Measurements from ENCODE around the gene PDE3A. TPM values are rescaled to one million over a fixed set of nuclear protein-coding genes. Genes with fewer than 3 reads are reported as not detected.

The PDE3A gene
- total RNA-seq, 2 donors from 2014 or later, result 5.5 to 6.2 TPM

DNA sequence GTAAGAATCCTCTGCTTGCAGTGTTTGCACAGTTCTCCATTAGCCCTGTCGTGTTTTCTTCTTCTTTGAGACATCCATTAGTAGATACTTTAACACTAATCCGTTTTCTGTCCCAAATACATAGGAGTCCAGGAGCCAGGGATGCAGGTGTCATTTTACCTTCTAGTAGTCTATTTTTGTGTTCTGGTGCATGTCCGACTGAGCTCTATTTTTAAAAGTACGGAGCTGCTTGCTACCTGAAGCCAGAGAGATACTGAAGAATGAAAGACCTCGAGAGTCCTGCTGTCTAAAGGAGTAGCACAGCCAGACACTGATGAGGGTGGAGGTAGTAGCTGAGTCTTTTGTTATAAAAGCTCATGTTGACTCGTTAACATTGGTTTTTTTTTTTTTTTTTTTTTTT is 31.7 kb downstream of the PDE3A start:
- Histone ChIP-seq H3K27ac (no peak overlapping the region), H3K4me3 (no peak overlapping the region), H3K9me3 (no peaks in the 10 kb centered on the region), H3K4me1 (replicated peaks) (no peaks in the 10 kb centered on the region), H3K27me3 (replicated peaks; ENCODE audit: insufficient read depth) (no peaks in the 10 kb centered on the region), H3K36me3 (no peaks in the 10 kb centered on the region)
- WGBS, result 81% methylated on average over 6 of the region's 6 CpGs
- intact Hi-C loops (cut with DNase I), result no loop called here
- no peak for DNase-seq (ENCODE audit: low spot score)
- TF ChIP-seq POLR2AphosphoS5 (IDR thresholded peaks at IDR 0.05), result no peak
- TF ChIP-seq, protein P1, sequence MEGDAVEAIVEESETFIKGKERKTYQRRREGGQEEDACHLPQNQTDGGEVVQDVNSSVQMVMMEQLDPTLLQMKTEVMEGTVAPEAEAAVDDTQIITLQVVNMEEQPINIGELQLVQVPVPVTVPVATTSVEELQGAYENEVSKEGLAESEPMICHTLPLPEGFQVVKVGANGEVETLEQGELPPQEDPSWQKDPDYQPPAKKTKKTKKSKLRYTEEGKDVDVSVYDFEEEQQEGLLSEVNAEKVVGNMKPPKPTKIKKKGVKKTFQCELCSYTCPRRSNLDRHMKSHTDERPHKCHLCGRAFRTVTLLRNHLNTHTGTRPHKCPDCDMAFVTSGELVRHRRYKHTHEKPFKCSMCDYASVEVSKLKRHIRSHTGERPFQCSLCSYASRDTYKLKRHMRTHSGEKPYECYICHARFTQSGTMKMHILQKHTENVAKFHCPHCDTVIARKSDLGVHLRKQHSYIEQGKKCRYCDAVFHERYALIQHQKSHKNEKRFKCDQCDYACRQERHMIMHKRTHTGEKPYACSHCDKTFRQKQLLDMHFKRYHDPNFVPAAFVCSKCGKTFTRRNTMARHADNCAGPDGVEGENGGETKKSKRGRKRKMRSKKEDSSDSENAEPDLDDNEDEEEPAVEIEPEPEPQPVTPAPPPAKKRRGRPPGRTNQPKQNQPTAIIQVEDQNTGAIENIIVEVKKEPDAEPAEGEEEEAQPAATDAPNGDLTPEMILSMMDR (IDR thresholded peaks at IDR 0.05), result no peak

DNA sequence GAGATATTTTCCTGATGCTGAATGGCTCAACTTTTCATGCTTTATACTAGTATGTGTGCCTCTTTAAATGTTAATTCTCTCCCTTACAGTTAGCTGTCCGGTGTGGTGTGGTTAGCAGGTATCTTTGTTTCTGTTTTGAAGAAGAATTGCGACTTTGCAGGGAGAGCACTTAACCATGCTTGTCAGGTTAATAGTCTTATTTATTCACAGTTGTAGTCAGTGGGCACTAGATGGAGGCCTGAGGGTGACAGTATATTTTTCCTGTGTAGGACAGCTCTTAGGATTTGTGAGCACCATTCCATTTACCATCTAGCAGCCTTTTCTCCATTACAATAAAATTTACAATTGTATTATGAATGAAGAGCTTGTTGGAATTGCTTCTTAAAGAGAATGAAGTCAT is 34.9 kb downstream of the PDE3A start:
- DNase-seq (ENCODE audit: low spot score), result no peak
- WGBS, result 60% methylated on average over 2 of the region's 2 CpGs
- no peaks in the 10 kb centered on the region for H3K36me3 ChIP-seq
- TF ChIP-seq POLR2AphosphoS5 (IDR thresholded peaks at IDR 0.05), result no peak
- TF ChIP-seq, protein P1 (IDR thresholded peaks at IDR 0.05), result no peak
- no peak for TF ChIP-seq POLR2A (IDR thresholded peaks at IDR 0.05)
- no peak overlapping the region for H3K4me3 ChIP-seq
- intact Hi-C loops (cut with DNase I), result no loop called here
- no peaks in the 10 kb centered on the region for H3K4me1 ChIP-seq (replicated peaks)
- no peak overlapping the region for H3K27ac ChIP-seq
- H3K27me3 ChIP-seq (replicated peaks; ENCODE audit: insufficient read depth), result no peaks in the 10 kb centered on the region
- no peaks in the 10 kb centered on the region for H3K9me3 ChIP-seq

DNA sequence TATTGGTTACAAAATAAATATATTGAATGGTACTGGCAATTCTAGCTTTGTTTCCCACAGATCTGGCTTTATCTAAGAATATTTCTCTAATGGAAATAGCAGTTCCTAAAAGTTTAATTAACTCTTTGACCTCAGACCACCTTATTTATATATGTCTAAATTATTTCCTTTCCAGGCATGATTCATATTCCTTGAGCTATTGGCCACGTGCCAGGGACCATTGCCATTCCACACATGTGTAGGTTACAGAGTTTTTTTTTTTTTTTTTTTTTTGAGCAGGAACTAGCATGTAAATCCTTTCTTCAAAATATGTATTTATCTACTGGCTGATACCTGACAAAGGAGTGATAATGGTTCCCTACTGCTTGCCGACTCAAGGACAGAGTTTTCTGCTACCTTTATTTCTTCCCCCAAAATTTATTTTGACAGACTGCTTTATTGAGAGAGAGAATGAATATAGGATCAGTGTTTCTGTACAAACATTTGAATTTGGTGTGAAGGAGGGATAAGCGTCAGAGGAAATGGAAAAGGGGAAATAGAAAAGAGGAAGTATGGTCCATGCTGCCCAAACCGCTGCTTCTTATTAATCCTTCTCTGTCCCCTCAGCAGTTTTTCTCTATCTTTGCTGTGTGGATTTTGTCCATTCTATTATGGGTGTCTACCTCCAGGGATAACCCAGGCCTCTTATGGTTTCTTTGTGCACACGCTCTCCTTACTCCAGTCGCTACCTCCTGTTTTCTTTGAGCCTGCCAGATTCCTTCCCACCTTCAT is 36.4 kb downstream of the PDE3A start:
- Histone ChIP-seq H3K36me3 (no peaks in the 10 kb centered on the region), H3K9me3 (no peaks in the 10 kb centered on the region), H3K4me3 (no peak overlapping the region), H3K27me3 (replicated peaks; ENCODE audit: insufficient read depth) (no peaks in the 10 kb centered on the region), H3K4me1 (replicated peaks) (no peaks in the 10 kb centered on the region), H3K27ac (no peak overlapping the region)
- intact Hi-C loops (cut with DNase I), result no loop called here
- DNase-seq (ENCODE audit: low spot score), result no peak
- no peak for TF ChIP-seq POLR2AphosphoS5 (IDR thresholded peaks at IDR 0.05)
- TF ChIP-seq POLR2A (IDR thresholded peaks at IDR 0.05), result no peak
- TF ChIP-seq, protein P1 (IDR thresholded peaks at IDR 0.05), result no peak
- WGBS, result 77% methylated on average over 6 of the region's 6 CpGs

DNA sequence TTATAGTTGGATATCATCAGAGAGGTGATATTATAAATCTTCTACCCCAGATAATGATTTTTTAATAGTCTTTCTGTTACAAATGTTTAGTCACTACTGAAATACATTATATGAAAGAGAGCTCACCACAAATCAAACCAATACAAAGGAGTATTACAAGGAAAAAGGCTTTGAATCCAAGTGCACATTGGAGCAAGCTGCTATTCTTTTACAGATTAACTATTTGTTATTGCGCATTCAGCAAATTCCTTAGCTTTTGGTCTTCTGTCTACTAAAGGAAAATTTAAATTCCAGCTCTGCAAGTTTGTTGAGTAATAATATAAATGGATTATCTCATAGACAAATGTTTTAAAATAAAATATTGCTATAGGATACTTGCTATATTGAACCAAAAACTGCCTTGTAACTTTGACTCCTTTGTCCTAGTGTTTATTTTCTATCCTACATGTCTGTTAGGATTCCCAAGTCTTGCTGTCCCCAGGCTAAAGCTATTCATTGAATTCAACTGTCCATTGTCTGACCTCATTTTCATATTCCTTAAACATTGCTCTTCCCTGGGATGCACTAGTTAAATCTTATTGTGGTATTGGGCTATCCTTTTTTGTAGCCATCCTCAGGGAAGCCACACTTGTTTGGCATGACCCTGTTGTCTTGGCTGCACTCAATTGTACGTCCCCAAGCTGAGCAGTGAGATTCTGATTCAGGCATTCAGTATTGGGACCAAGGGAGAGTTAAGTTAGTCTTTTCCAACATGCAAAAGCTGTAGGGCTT is 41.5 kb downstream of the PDE3A start:
- 65% methylated on average over 2 of the region's 2 CpGs for WGBS
- TF ChIP-seq POLR2AphosphoS5 (IDR thresholded peaks at IDR 0.05), result no peak
- TF ChIP-seq, protein P1 (IDR thresholded peaks at IDR 0.05), result no peak
- TF ChIP-seq POLR2A (IDR thresholded peaks at IDR 0.05), result no peak
- H3K9me3 ChIP-seq, result no peaks in the 10 kb centered on the region

More for the DNA sequence above, 41.5 kb downstream of the PDE3A start:
- Histone ChIP-seq H3K36me3 (no peaks in the 10 kb centered on the region), H3K4me3 (no peak overlapping the region), H3K27me3 (replicated peaks; ENCODE audit: insufficient read depth) (no peaks in the 10 kb centered on the region), H3K27ac (no peak overlapping the region), H3K4me1 (replicated peaks) (no peaks in the 10 kb centered on the region)
- no peak for DNase-seq (ENCODE audit: low spot score)
- intact Hi-C loops (cut with DNase I), result no loop called here

All from prostate gland (tissue), 2 donors.